Lower leg skin (tissue), 3 donors: ENCODE data around the gene INSYN2B.

Experiments used
- CTCF ChIP-seq, 3 donors: fragments of 450-650 bp; IDR thresholded peaks; one replicate each; pipeline ENCODE4 v1.5.1; 2016; ENCODE audit warnings: antibody characterized with exemption in 3 of 3, mild to moderate bottlenecking in 3 of 3, moderate library complexity in 2 of 3
- POLR2A ChIP-seq, 2 donors: fragments of 450-650 bp; IDR thresholded peaks; one replicate each; pipeline ENCODE4 v1.6.1; 2016 to 2017; ENCODE audit warnings: antibody characterized with exemption in 2 of 2, mild to moderate bottlenecking in 1 of 2, moderate library complexity in 1 of 2

GRCh38 chr5:169914766-169915165 lies 65.5 kb downstream of the INSYN2B start:
- no peak for TF ChIP-seq CTCF (IDR thresholded peaks at IDR 0.05)
- no peak for TF ChIP-seq POLR2A (IDR thresholded peaks at IDR 0.05)
